GM12874 (cell line): ENCODE data around the gene PARD3B.

ENCODE experiments used
- CTCF ChIP-seq: IDR thresholded peaks from 2 replicates; pipeline ENCODE4 v1.5.1; 2011; ENCODE audit warnings: low read depth, mild to moderate bottlenecking, control low read depth, low read length, moderate library complexity; ENCODE audit not compliant: insufficient read depth

The PARD3B gene

DNA sequence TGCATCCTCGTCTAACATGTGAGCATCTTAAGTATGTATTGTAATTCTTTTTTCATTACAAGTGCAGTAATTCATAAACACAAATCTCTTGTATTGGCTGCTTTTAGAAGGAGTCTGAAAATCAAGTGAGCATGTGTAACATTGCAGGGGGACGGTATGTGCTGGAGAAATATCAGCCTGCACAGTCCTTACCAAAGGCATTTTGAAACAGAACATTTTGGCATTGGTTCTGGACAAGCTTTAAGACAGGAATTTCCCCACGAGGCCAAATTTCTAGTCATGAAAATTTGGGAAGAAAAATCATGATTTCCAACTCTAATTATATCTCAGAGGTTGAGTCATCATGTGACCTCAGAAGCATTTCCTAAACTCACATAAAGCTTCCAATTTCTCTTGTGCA is 1112.3 kb downstream of the PARD3B start:
- no peak for TF ChIP-seq CTCF

- TF ChIP-seq CTCF, result no peak
These were observed 1112.8 kb downstream of the PARD3B start for GRCh38 chr2:205658068-205658467.

GRCh38 chr2:205658572-205658971 is 1113.3 kb downstream of the PARD3B start:
- TF ChIP-seq CTCF, result no peak

GRCh38 chr2:205659922-205660321 is 1114.6 kb downstream of the PARD3B start:
- no peak for TF ChIP-seq CTCF

DNA sequence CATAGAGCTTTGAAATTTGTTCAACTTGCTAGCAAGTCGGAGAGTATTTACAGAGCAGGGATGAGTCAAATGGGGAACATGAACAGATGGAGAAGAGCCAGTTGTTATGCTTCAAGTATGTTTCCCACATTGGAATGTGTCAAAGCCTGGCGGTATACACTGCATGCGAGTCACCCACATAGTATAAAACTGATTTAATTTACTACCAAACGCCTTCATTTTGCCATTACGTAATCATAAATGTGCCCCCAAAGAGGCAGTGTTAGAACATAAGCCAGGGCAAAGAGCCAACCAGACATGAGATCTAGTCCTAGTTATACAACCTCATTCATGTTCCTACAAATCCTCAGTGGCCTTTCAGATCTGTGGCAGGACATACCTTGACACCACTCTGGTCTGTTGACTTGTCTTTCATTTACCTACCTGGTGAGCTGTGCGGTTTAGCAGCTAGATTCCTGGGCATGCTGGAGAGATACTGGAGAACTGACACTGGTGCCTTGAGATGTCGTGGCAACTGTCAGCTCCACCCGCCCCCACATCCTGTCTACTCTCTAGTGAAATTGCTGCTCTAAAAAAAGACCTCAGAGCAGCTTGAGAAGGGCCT is 1115.3 kb downstream of the PARD3B start:
- no peak for TF ChIP-seq CTCF

DNA sequence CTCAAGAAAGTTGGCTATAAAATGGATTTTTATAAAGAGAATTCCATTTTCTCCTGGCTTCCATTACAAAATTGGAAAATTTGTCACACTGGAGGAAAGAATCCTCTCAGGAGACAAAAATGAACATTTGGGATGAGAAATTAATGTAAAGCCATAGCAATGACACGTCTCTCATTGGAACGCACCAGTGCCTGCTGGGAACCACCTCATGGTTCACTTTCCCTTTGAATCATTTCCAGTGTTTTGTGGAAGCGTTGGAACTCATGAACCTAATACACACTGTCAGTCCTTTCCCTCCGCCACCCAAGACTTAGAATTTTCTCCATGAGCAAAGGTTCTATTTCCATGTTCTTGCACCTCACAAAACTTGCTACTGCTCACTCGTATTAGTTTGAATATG is 1116.0 kb downstream of the PARD3B start:
- TF ChIP-seq CTCF, result no peak

GRCh38 chr2:205662206-205662965 is 1117.1 kb downstream of the PARD3B start:
- no peak for TF ChIP-seq CTCF
